OCI-LY3 (cell line): Measurements from ENCODE around the gene ALMS1.
"Not testable (repeated sequence)": the region's sequence is repeated elsewhere in the genome, so short reads cannot be mapped to it uniquely, and the experiment has no call there.

ENCODE experiments used
- H2AFZ ChIP-seq: fragments of 200-600, 300-600 bp; shearing (Covaris generic); 2 replicates; pipeline ENCODE4 v1.6.0; 2014; ENCODE audit warnings: antibody characterized with exemption, low read depth, low read length
- H3K27ac ChIP-seq: fragments of 200-600, 300-600 bp; sonication (generic); 2 replicates; pipeline ENCODE4 v1.5.1; 2014; ENCODE audit warnings: mild to moderate bottlenecking, low read length, moderate library complexity, mixed read lengths
- H3K27me3 ChIP-seq: fragments of 200-600, 300-600 bp; sonication (generic); 2 replicates; pipeline ENCODE4 v1.6.1; 2014; ENCODE audit warnings: low read depth, low read length, mixed read lengths
- H3K36me3 ChIP-seq: fragments of 200-600, 300-600 bp; sonication (generic); replicated peaks from 2 replicates; pipeline ENCODE3; 2014; ENCODE audit warnings: low read depth, low read length, mixed read lengths
- H3K4me1 ChIP-seq: fragments of 300-600, 200-600 bp; sonication (generic); 2 replicates; pipeline ENCODE4 v1.6.1; 2014; ENCODE audit warnings: low read length, mixed read lengths
- H3K4me2 ChIP-seq: fragments of 200-600, 300-600 bp; sonication (generic); 2 replicates; pipeline ENCODE4 v1.6.1; 2014; ENCODE audit warnings: low read length, mixed read lengths
- H3K4me3 ChIP-seq: fragments of 300-600, 200-600 bp; sonication (generic); 2 replicates; pipeline ENCODE4 v1.5.1; 2014; ENCODE audit warnings: antibody characterized with exemption, mild to moderate bottlenecking, low read length, moderate library complexity
- H3K79me2 ChIP-seq: fragments of 300-600, 200-600 bp; shearing (Covaris generic); 2 replicates; pipeline ENCODE4 v1.6.1; 2014; ENCODE audit warnings: mild to moderate bottlenecking, low read length, mixed read lengths
- H3K9ac ChIP-seq: fragments of 300-600, 200-600 bp; shearing (Covaris generic); 2 replicates; pipeline ENCODE4 v1.6.0; 2014; ENCODE audit warnings: mild to moderate bottlenecking, low read length, moderate library complexity
- H3K9me3 ChIP-seq: fragments of 200-600, 300-600 bp; shearing (Covaris generic); 2 replicates; pipeline ENCODE4 v1.6.1; 2014; ENCODE audit warnings: low read length, mixed read lengths; ENCODE audit not compliant: insufficient read depth
- H4K20me1 ChIP-seq: fragments of 200-600, 300-600 bp; sonication (generic); 2 replicates; pipeline ENCODE4 v1.6.1; 2016; ENCODE audit warnings: low read length, mixed read lengths; ENCODE audit not compliant: insufficient read depth
- EZH2phosphoT487 ChIP-seq: fragments of 200-600 bp; shearing (Covaris generic); IDR thresholded peaks from 2 replicates; pipeline ENCODE4 v1.6.1; 2018; ENCODE audit warnings: antibody characterized with exemption, mixed run types, low read depth
- TF ChIP-seq, protein P1 (sequence below): fragments of 200-600, 300-600 bp; sonication (generic); IDR thresholded peaks from 2 replicates; pipeline ENCODE4 v1.5.1; 2014; ENCODE audit warnings: antibody characterized with exemption, low read length, low read depth

Gene ALMS1

DNA sequence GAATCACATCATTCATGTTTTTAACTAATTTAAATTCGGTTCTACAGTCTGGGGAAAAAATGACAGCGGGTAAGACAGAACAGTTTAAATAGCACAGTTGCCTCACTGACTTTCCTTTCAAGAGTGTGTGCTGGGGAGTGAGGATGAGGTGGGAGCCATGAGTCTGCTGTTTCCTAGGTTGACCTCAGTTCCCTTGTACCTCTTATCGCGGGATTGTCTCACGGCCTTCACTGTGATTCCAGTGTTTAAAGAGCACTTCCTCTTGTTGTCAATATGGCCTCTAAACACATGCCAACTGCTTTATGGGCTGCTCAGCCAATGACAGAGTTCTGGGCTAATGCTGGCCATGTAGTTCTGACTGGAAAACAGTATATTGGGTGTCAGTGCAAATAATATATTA, 41.6 kb upstream of the ALMS1 start:
- no peaks in the 10 kb centered on the region for H3K36me3 ChIP-seq
- H3K4me1 ChIP-seq: peaks cover 12% of the 10 kb centered on the region
- no peak overlapping the region for H3K4me2 ChIP-seq
- no peaks in the 10 kb centered on the region for H3K79me2 ChIP-seq
- no peaks in the 10 kb centered on the region for H4K20me1 ChIP-seq
- no peak overlapping the region; the same call in 1 of the 2 replicates for H2AFZ ChIP-seq
- no peaks in the 10 kb centered on the region for H3K9me3 ChIP-seq
- no peak overlapping the region for H3K4me3 ChIP-seq
- TF ChIP-seq, protein P1, sequence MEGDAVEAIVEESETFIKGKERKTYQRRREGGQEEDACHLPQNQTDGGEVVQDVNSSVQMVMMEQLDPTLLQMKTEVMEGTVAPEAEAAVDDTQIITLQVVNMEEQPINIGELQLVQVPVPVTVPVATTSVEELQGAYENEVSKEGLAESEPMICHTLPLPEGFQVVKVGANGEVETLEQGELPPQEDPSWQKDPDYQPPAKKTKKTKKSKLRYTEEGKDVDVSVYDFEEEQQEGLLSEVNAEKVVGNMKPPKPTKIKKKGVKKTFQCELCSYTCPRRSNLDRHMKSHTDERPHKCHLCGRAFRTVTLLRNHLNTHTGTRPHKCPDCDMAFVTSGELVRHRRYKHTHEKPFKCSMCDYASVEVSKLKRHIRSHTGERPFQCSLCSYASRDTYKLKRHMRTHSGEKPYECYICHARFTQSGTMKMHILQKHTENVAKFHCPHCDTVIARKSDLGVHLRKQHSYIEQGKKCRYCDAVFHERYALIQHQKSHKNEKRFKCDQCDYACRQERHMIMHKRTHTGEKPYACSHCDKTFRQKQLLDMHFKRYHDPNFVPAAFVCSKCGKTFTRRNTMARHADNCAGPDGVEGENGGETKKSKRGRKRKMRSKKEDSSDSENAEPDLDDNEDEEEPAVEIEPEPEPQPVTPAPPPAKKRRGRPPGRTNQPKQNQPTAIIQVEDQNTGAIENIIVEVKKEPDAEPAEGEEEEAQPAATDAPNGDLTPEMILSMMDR: no peak
- TF ChIP-seq EZH2phosphoT487: no peak
- H3K9ac ChIP-seq: no peak overlapping the region
- no peak overlapping the region for H3K27ac ChIP-seq
- H3K27me3 ChIP-seq: peaks cover 5% of the 10 kb centered on the region

DNA sequence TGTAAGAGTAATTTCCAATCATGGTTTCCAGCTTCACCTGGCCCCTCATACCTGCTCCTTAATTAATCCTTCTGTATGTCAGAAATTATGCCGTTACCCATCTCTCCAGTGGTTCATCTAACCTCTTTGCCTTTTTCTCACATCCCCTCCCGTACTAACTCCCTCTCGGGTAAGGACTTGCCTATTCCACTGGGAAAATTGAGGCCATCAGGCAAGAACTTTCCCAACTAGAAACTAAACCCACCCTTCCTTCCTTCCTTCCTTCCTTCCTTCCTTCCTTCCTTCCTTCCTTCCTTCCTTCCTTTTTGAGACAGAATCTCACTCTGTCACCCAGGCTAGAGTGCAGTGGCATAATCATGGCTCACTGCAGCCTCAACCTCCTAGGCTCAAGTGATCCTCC, 40.9 kb upstream of the ALMS1 start:
- H3K27me3 ChIP-seq, H3K4me1 ChIP-seq, H3K4me3 ChIP-seq, H3K27ac ChIP-seq, H3K9me3 ChIP-seq, H3K79me2 ChIP-seq, H3K4me2 ChIP-seq, H3K36me3 ChIP-seq, H4K20me1 ChIP-seq, H2AFZ ChIP-seq, H3K9ac ChIP-seq: not testable (repeated sequence)

DNA sequence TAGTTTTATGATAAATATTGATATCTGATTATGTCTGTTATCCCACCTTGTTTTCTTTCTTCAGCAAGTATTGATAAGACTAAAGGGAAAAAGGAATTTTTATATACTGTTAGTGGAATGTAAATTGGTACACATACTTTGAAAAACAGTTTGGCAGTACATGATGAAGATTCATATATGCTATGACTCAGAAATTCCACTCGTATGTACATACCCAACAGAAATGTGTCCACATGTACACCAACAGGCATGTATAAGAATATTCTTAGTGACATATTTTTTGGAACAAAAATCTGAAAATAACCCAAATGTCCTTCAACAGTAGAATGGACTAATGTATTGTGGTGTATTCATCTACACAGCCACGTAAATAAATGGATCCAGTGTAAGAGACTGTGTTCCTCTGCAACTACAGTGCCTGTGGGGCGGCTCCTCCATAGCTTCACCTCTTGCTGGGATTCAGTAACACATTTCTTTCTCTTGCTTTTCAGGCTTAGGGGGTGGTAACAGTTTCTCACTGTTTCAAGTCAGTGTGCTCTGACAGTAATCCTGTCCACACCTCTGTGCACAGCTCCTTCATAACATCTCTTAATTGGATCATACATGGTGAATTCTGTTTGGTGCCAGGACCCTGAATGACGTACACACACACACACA, 35.5 kb upstream of the ALMS1 start:
- Histone ChIP-seq H3K9ac (no peak overlapping the region), H3K36me3 (no peaks in the 10 kb centered on the region), H3K9me3 (no peaks in the 10 kb centered on the region), H3K27ac (no peak overlapping the region), H3K4me3 (no peak overlapping the region), H3K4me1 (no peaks in the 10 kb centered on the region), H4K20me1 (no peaks in the 10 kb centered on the region), H3K79me2 (no peaks in the 10 kb centered on the region), H3K27me3 (peaks cover 10% of the 10 kb centered on the region), H2AFZ (no peak overlapping the region), H3K4me2 (no peak overlapping the region)
- TF ChIP-seq EZH2phosphoT487: no peak
- TF ChIP-seq, protein P1: no peak

DNA sequence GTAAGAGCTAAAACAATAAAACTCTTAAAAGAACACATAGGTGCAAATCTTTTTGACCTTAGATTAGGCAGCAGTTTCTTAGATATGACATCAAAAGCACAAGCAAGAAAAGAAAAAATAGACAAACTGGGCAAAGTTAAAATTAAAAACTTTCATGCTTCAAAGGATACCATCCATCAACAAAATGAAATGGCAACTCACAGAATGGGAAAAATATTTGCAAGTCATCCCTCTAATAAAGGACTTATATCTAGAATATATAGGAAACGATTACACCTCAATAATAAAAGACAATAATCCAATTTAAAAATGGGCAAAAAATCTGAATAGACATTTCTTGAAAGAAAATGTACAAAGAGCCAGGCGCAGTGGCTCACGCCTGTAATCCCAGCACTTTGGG, 29.5 kb upstream of the ALMS1 start:
- no peak overlapping the region for H3K4me3 ChIP-seq
- no peak overlapping the region for H3K27ac ChIP-seq
- no peaks in the 10 kb centered on the region for H4K20me1 ChIP-seq
- H3K27me3 ChIP-seq: no peaks in the 10 kb centered on the region
- no peaks in the 10 kb centered on the region for H3K36me3 ChIP-seq
- no peaks in the 10 kb centered on the region for H3K9me3 ChIP-seq
- no peak overlapping the region for H3K9ac ChIP-seq
- H2AFZ ChIP-seq: no peak overlapping the region
- H3K4me1 ChIP-seq: no peaks in the 10 kb centered on the region
- TF ChIP-seq, protein P1: no peak
- TF ChIP-seq EZH2phosphoT487: no peak
- no peaks in the 10 kb centered on the region for H3K79me2 ChIP-seq
- H3K4me2 ChIP-seq: no peak overlapping the region
